AG10803 (cell line): Measurements from ENCODE around the gene ZFAND2B.
"Not testable (repeated sequence)": the region's sequence is repeated elsewhere in the genome, so short reads cannot be mapped to it uniquely, and the experiment has no call there.

ENCODE experiments used
- DNase-seq: peaks from one replicate; pipeline ENCODE4 v3.0.0; 2010; ENCODE audit warnings: low read depth
- H3K4me3 ChIP-seq: 2 replicates; pipeline ENCODE4 v1.5.1; 2011; ENCODE audit warnings: mild to moderate bottlenecking, low read length, control low read depth
- TF ChIP-seq, protein P1 (sequence below): conservative IDR thresholded peaks from 2 replicates; pipeline ENCODE4 v1.5.1; 2011; ENCODE audit warnings: mild to moderate bottlenecking, low read length, control low read depth, inconsistent platforms

Gene ZFAND2B

GRCh38 chr2:219198974-219199373 is 7.6 kb upstream of the ZFAND2B start:
- DNase-seq = no peak
- TF ChIP-seq, protein P1, sequence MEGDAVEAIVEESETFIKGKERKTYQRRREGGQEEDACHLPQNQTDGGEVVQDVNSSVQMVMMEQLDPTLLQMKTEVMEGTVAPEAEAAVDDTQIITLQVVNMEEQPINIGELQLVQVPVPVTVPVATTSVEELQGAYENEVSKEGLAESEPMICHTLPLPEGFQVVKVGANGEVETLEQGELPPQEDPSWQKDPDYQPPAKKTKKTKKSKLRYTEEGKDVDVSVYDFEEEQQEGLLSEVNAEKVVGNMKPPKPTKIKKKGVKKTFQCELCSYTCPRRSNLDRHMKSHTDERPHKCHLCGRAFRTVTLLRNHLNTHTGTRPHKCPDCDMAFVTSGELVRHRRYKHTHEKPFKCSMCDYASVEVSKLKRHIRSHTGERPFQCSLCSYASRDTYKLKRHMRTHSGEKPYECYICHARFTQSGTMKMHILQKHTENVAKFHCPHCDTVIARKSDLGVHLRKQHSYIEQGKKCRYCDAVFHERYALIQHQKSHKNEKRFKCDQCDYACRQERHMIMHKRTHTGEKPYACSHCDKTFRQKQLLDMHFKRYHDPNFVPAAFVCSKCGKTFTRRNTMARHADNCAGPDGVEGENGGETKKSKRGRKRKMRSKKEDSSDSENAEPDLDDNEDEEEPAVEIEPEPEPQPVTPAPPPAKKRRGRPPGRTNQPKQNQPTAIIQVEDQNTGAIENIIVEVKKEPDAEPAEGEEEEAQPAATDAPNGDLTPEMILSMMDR = no peak
- no peak overlapping the region for H3K4me3 ChIP-seq

GRCh38 chr2:219199470-219200211 is 6.9 kb upstream of the ZFAND2B start:
- DNase-seq = no peak
- TF ChIP-seq, protein P1 = no peak

DNA sequence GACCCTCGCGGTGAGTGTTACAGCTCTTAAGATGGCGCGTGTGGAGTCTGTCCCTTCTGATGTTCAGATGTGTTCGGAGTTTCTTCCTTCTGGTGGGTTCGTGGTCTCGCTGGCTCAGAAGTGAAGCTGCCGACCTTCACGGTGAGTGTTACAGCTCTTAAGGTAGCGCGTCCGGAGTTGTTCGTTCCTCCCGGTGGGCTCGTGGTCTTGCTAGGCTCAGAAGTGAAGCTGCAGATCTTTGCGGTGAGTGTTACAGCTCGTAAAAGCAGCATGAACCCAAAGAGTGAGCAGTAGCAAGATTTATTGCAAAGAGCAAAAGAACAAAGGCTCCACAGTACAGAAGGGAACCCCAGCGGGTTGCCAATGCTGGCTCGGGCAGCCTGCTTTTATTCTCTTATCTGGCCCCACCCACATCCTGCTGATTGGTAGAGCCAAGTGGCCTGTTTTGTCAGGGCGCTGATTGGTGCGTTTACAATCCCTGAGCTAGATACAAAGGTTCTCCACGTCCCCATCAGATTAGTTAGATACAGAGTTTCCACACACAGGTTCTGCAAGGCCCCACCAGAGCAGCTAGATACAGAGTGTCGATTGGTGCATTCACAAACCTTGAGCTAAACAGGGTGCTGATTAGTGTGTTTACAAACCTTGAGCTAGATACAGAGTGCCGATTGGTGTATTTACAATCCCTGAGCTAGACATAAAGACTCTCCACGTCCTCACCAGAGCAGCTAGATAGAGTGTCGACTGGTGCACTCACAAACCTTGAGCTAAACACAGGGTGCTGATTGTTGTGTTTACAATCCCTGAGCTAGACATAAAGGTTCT is 5.9 kb upstream of the ZFAND2B start:
- DNase-seq, H3K4me3 ChIP-seq: not testable (repeated sequence)

More at GRCh38 chr2:219199470-219200211, 6.9 kb upstream of the ZFAND2B start:
- no peak overlapping the region for H3K4me3 ChIP-seq

DNA sequence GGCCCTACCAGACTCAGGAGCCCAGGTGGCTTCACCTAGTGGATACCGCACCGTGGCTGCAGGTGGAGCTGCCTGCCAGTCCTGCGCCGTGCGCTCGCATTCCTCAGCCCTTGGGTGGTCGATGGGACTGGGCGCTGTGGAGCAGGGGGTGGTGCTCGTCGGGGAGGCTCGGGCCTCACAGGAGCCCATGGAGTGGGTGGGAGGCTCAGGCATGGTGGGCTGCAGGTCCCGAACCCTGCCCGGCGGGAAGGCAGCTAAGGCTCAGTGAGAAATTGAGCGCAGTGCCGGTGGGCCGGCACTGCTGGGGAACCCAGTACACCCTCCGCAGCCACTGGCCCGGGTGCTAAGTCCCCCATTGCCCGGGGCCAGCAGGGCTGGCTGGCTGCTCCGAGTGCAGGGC is 5.3 kb upstream of the ZFAND2B start:
- DNase-seq, H3K4me3 ChIP-seq: not testable (repeated sequence)

DNA sequence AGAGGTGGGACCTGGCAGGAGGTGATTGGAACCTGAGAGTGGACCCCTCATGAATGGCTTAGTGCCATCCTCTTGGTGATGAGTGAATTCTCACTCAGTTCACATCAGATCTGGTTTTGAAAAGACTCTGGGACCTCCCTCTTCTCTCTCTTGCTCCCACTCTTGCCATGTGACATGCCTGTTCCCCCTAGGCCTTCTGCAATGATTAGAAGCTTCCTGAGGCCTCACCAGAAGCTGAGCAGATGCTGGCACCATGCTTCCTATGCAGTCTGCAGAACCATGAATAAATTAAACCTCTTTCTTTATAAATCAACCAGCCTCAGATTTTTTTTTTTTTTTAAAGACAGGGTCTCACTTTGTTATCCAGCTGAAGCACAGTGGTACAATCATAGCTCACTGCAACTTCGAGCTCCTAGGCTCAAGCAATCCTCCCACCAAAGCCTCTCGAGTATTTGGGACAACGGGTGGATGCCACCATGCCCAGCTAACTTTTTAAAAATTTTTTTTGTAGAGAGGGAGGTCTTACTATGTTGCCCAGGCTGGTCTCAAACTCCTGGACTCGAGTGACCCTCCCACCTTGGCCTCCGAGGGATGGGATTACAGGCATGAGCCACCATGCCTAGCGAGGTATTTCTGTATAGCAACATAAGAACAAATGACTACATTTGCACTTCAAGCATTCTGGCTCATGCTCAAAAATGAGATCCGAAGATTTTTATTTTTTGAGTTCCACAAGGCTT is 2.0 kb upstream of the ZFAND2B start:
- no peak overlapping the region for H3K4me3 ChIP-seq
- no peak for DNase-seq
- TF ChIP-seq, protein P1 = no peak

- TF ChIP-seq, protein P1 = no peak
- no peak for DNase-seq
- no peak overlapping the region for H3K4me3 ChIP-seq
These were observed 1.4 kb upstream of the ZFAND2B start for GRCh38 chr2:219205165-219205538.

- TF ChIP-seq, protein P1 = no peak
- peak overlapping the region; percentile 83 for H3K4me3 ChIP-seq
- DNase-seq = no peak
These were observed 628 bp upstream of the ZFAND2B start for GRCh38 chr2:219205981-219206327.
